IMR-90 (cell line): ENCODE results near the gene FRMD1. TPM values are rescaled to one million over a fixed set of nuclear protein-coding genes. Genes with fewer than 3 reads are reported as not detected.

ENCODE experiments used
- ATAC-seq: fragments of 200-7000 bp; cut with Tn5 transposase; 2 replicates; pipeline ENCODE4 v1.9.1; 2020; ENCODE audit warnings: low read depth, mild to moderate bottlenecking, moderate library complexity
- BruUV-seq: library from RNA; stranded (reverse); fragments of 400-500 nt; replicated peaks from 2 replicates; lab custom pipeline; 2021; lab: Mats Ljungman, UMichigan
- CTCF ChIA-PET: fragments of 300-600 bp; formaldehyde crosslinking; extraction: SDS; loops from one replicate; lab custom pipeline; 2021; ENCODE audit warnings: antibody characterized with exemption; lab: Yijun Ruan, JAX
- POLR2A ChIA-PET: fragments of 300-600 bp; sonication (Branson Sonifier 250); formaldehyde crosslinking; loops from one replicate; lab custom pipeline; 2022; ENCODE audit warnings: antibody characterized with exemption; ENCODE audit not compliant: unreplicated experiment; lab: Charles Lee
- DNase-seq: peaks from one replicate; pipeline ENCODE4 v3.0.0; 2013
- H2AFZ ChIP-seq: replicated peaks from 2 replicates; pipeline ENCODE3; 2013; ENCODE audit warnings: low read length, mild to moderate bottlenecking; ENCODE audit not compliant: poor library complexity
- H2AK5ac ChIP-seq: 2 replicates; pipeline ENCODE4 v1.6.1; 2013; ENCODE audit warnings: low read depth, low read length, inconsistent platforms
- H2AK9ac ChIP-seq: replicated peaks from 2 replicates; pipeline ENCODE3; 2013; ENCODE audit warnings: mild to moderate bottlenecking, low read depth, low read length, moderate library complexity; ENCODE audit not compliant: poor library complexity
- H2BK120ac ChIP-seq: 2 replicates; pipeline ENCODE4 v1.6.1; 2013; ENCODE audit warnings: low read depth, low read length, inconsistent platforms
- H2BK15ac ChIP-seq: 3 replicates; pipeline ENCODE4 v1.6.1; 2013; ENCODE audit warnings: low read depth, low read length, inconsistent platforms
- H2BK20ac ChIP-seq: 2 replicates; pipeline ENCODE4 v1.6.1; 2013; ENCODE audit warnings: low read depth, mild to moderate bottlenecking, inconsistent platforms, low read length, moderate library complexity
- H2BK5ac ChIP-seq: 2 replicates; pipeline ENCODE4 v1.6.1; 2013; ENCODE audit warnings: mild to moderate bottlenecking, low read depth, low read length, inconsistent platforms; ENCODE audit not compliant: poor library complexity, severe bottlenecking
- H3K14ac ChIP-seq: replicated peaks from 2 replicates; pipeline ENCODE4 v1.6.1; 2013; ENCODE audit warnings: low read depth, low read length, inconsistent platforms
- H3K18ac ChIP-seq: 2 replicates; pipeline ENCODE4 v1.6.1; 2013; ENCODE audit warnings: low read depth, low read length, control low read depth
- H3K23ac ChIP-seq: 2 replicates; pipeline ENCODE4 v1.6.1; 2013; ENCODE audit warnings: low read depth, low read length, inconsistent platforms
- H3K27ac ChIP-seq: 2 replicates; pipeline ENCODE4 v1.5.1; 2013; ENCODE audit warnings: mild to moderate bottlenecking, control low read depth, low read length; ENCODE audit not compliant: insufficient read depth
- H3K27me3 ChIP-seq: 2 replicates; pipeline ENCODE4 v1.6.1; 2013; ENCODE audit warnings: low read length; ENCODE audit not compliant: control insufficient read depth, insufficient read depth
- H3K36me3 ChIP-seq: 2 replicates; pipeline ENCODE4 v1.6.1; 2013; ENCODE audit warnings: low read length, mixed read lengths; ENCODE audit not compliant: control insufficient read depth, insufficient read depth
- H3K4ac ChIP-seq: 2 replicates; pipeline ENCODE4 v1.6.1; 2013; ENCODE audit warnings: low read depth, low read length, inconsistent platforms
- H3K4me1 ChIP-seq: 2 replicates; pipeline ENCODE4 v1.6.1; 2013; ENCODE audit warnings: low read length, mixed read lengths; ENCODE audit not compliant: control insufficient read depth, insufficient read depth
- H3K4me2 ChIP-seq: 2 replicates; pipeline ENCODE4 v1.6.1; 2013; ENCODE audit warnings: low read depth, mild to moderate bottlenecking, control low read depth, low read length, moderate library complexity
- H3K4me3 ChIP-seq: 2 replicates; pipeline ENCODE4 v1.5.1; 2013; ENCODE audit warnings: low read depth, mild to moderate bottlenecking, control low read depth, low read length, moderate library complexity; ENCODE audit not compliant: insufficient read depth
- H3K56ac ChIP-seq: 2 replicates; pipeline ENCODE4 v1.6.1; 2013; ENCODE audit warnings: low read length, inconsistent platforms; ENCODE audit not compliant: insufficient read depth; ENCODE audit errors: extremely low read depth
- H3K79me1 ChIP-seq, 2 experiments: 2 replicates each; pipeline ENCODE4 v1.6.1; 2013; ENCODE audit warnings: low read length in 2 of 2, inconsistent platforms in 1 of 2, low read depth in 1 of 2
- H3K9ac ChIP-seq: 2 replicates; pipeline ENCODE4 v1.6.1; 2013; ENCODE audit warnings: low read depth, low read length, control low read depth
- H3K9me1 ChIP-seq: 2 replicates; pipeline ENCODE4 v1.6.1; 2013; ENCODE audit warnings: low read length, inconsistent platforms; ENCODE audit not compliant: insufficient read depth
- H3K9me3 ChIP-seq: 2 replicates; pipeline ENCODE4 v1.6.1; 2013; ENCODE audit warnings: low read length; ENCODE audit not compliant: control insufficient read depth, insufficient read depth
- H4K20me1 ChIP-seq: 2 replicates; pipeline ENCODE4 v1.6.1; 2013; ENCODE audit warnings: low read length, inconsistent platforms; ENCODE audit not compliant: insufficient read depth
- H4K5ac ChIP-seq: 2 replicates; pipeline ENCODE4 v1.6.1; 2013; ENCODE audit warnings: mild to moderate bottlenecking, low read depth, low read length, control low read depth
- H4K8ac ChIP-seq, 2 experiments: 2 replicates each; pipeline ENCODE4 v1.6.1; 2013; ENCODE audit warnings: low read depth in 2 of 2, low read length in 2 of 2, control low read depth in 1 of 2, inconsistent platforms in 1 of 2
- H4K91ac ChIP-seq: 2 replicates; pipeline ENCODE4 v1.6.1; 2013; ENCODE audit warnings: low read depth, low read length, inconsistent platforms; ENCODE audit not compliant: insufficient read depth
- BHLHE40 ChIP-seq: fragments of 150-350 bp; IDR thresholded peaks from 2 replicates; pipeline ENCODE4 v1.6.1; 2016; ENCODE audit warnings: mild to moderate bottlenecking, low read depth, low read length
- CHD1 ChIP-seq: IDR thresholded peaks from 2 replicates; pipeline ENCODE4 v1.6.1; 2012; ENCODE audit warnings: low read depth, low read length, improper control_type of control experiment
- FOS ChIP-seq: fragments of 150-350 bp; IDR thresholded peaks from 2 replicates; pipeline ENCODE4 v1.6.1; 2016; ENCODE audit warnings: low read depth, low read length
- MXI1 ChIP-seq: IDR thresholded peaks from 2 replicates; pipeline ENCODE4 v1.6.1; 2012; ENCODE audit warnings: low read depth, mild to moderate bottlenecking, low read length, moderate library complexity, borderline replicate concordance
- RCOR1 ChIP-seq: IDR thresholded peaks from 2 replicates; pipeline ENCODE4 v1.6.1; 2012; ENCODE audit warnings: mild to moderate bottlenecking, low read length, improper control_type of control experiment; ENCODE audit not compliant: insufficient replicate concordance
- USF2 ChIP-seq: fragments of 150-350 bp; IDR thresholded peaks from 2 replicates; pipeline ENCODE4 v1.6.1; 2017; ENCODE audit warnings: mild to moderate bottlenecking, antibody characterized with exemption, low read length, low read depth
- WGBS, 2 experiments: methylation state at CpG; one replicate each; pipeline versions ENCODE4 v1.1.5 to v1.1.7; 2013; ENCODE audit warnings: missing lambda C conversion rate in 2 of 2; ENCODE audit not compliant: insufficient read length in 1 of 2; ENCODE audit errors: extremely low coverage in 2 of 2; 5-methylcytosine and 5-hydroxymethylcytosine counted together
- dilution Hi-C: fragments of 300-500 bp; cut with HindIII; formaldehyde crosslinking; loops from one replicate; pipeline ENCODE4 v1.14.3; 2018; ENCODE audit warnings: low sequenced_read_pairs; ENCODE audit not compliant: unreplicated experiment
- in situ Hi-C: fragments of 300-500 bp; cut with MboI; formaldehyde crosslinking; loops from 3 replicates; pipeline ENCODE4 v1.14.3; 2019; ENCODE audit warnings: low sequenced_read_pairs, inconsistent platforms, mixed read lengths
- intact Hi-C: fragments of 100-400 bp; cut with micrococcal nuclease; formaldehyde crosslinking; loops from 2 replicates; pipeline ENCODE4 v1.10.0; 2022
- polyA plus RNA-seq, 3 experiments: library from polyadenylated mRNA; depleted of rRNA; stranded (reverse); fragments of >200 nt; gene quantifications; 2 replicates each; pipeline ENCODE4 v1.2.3, GENCODE V29; 2012; ENCODE audit warnings: low replicate concordance in 1 of 3
- total RNA-seq: library from RNA; depleted of rRNA; stranded (reverse); fragments of >200 nt; gene quantifications from 2 replicates; pipeline ENCODE4 v1.2.3, GENCODE V29; 2012

Gene FRMD1
- total and polyA plus RNA-seq, 2 of the 4 experiments (the other 2 are of a cell fraction): not detected

GRCh38 chr6:168040856-168041496 lies 38.0 kb downstream of the FRMD1 start:
- H3K18ac ChIP-seq: no peak overlapping the region
- no peaks in the 10 kb centered on the region for H3K27me3 ChIP-seq
- POLR2A ChIA-PET: no interaction called here
- peaks cover 3% of the 10 kb centered on the region; the same call in 1 of the 2 replicates for H3K9me3 ChIP-seq
- H3K4me3 ChIP-seq: no peak overlapping the region
- H3K9me1 ChIP-seq: no peaks in the 10 kb centered on the region
- no peak overlapping the region for H2BK5ac ChIP-seq
- no peak overlapping the region for H2BK20ac ChIP-seq
- DNase-seq (no peak), ATAC-seq (no peak)
- H3K56ac ChIP-seq: no peak overlapping the region
- CTCF ChIA-PET: interaction anchor here (1.1 kb wide), 1 partner anchor 9 kb away, joined by 3 read pairs; no protein-coding TSS in a partner anchor
- H2AK9ac ChIP-seq: no peak overlapping the region
- no peak overlapping the region for H2AK5ac ChIP-seq
- in situ Hi-C loops (no loop called here), dilution Hi-C loops (no loop called here), intact Hi-C loops (no loop called here)
- no peaks in the 10 kb centered on the region for H3K79me1 ChIP-seq
- H3K27ac ChIP-seq: no peak overlapping the region
- 93% methylated on average over 5 of the region's 15 CpGs; no CpG with 5 or more reads in 1 of the 2 experiments for WGBS, 2 experiments
- no peak overlapping the region for H3K9ac ChIP-seq
- H4K5ac ChIP-seq: no peak overlapping the region
- H2BK15ac ChIP-seq: no peak overlapping the region
- H3K4me1 ChIP-seq: peaks cover 7% of the 10 kb centered on the region
- H3K14ac ChIP-seq: no peak overlapping the region
- no peaks in the 10 kb centered on the region for H3K36me3 ChIP-seq
- no peak overlapping the region for H3K23ac ChIP-seq
- H4K8ac ChIP-seq: no peak overlapping the region
- H3K4ac ChIP-seq: no peak overlapping the region
- TF ChIP-seq USF2 (no peak), MXI1 (no peak), RCOR1 (no peak), BHLHE40 (no peak), FOS (no peak), CHD1 (no peak)
- H2BK120ac ChIP-seq: no peak overlapping the region
- H3K4me2 ChIP-seq: no peak overlapping the region
- H4K20me1 ChIP-seq: no peaks in the 10 kb centered on the region
- H2AFZ ChIP-seq: peak overlapping the region; percentile 23
- H4K91ac ChIP-seq: no peak overlapping the region
- no TSS peak for BruUV-seq
